Stimulated activated CD4-positive, alpha-beta T cell treated with anti-CD3 and anti-CD28 coated beads, Interleukin-15, amount 100 ng/mL, for 1 hour (primary cell): ENCODE measurements around the gene RPUSD1.

Experiments
- DNase-seq, 2 donors: peaks; one replicate each; pipeline ENCODE4 v3.0.0-alpha.2; 2020; ENCODE audit warnings: low read depth in 1 of 2, low spot score in 1 of 2

RPUSD1 gene

GRCh38 chr16:819336-820043, 31.3 kb upstream of the RPUSD1 start:
- DNase-seq = no peak

- no peak for DNase-seq
Observed at GRCh38 chr16:818592-818991, 30.4 kb upstream of the RPUSD1 start.

GRCh38 chr16:818132-818531, 30.0 kb upstream of the RPUSD1 start:
- no peak for DNase-seq

GRCh38 chr16:817001-817906, 29.1 kb upstream of the RPUSD1 start:
- DNase-seq = no peak

- DNase-seq = no peak
Observed at GRCh38 chr16:815861-816260, 27.7 kb upstream of the RPUSD1 start.

GRCh38 chr16:814974-815373, 26.8 kb upstream of the RPUSD1 start:
- no peak for DNase-seq

GRCh38 chr16:813916-814412, 25.8 kb upstream of the RPUSD1 start:
- DNase-seq = no peak

GRCh38 chr16:813204-813915, 25.2 kb upstream of the RPUSD1 start:
- DNase-seq = peak in 1 of 2 donors; percentile 48

- DNase-seq = no peak
Observed at GRCh38 chr16:808085-808386, 19.9 kb upstream of the RPUSD1 start.

GRCh38 chr16:807347-808084, 19.3 kb upstream of the RPUSD1 start:
- peak; percentile 60 to 70 for DNase-seq

GRCh38 chr16:805474-805873, 17.3 kb upstream of the RPUSD1 start:
- no peak for DNase-seq

- DNase-seq = no peak
Observed at GRCh38 chr16:804193-805048, 16.2 kb upstream of the RPUSD1 start.

- no peak for DNase-seq
Observed at GRCh38 chr16:803754-804080, 15.5 kb upstream of the RPUSD1 start.

GRCh38 chr16:802914-803753, 15.0 kb upstream of the RPUSD1 start:
- no peak for DNase-seq

- DNase-seq = no peak
Observed at GRCh38 chr16:802461-802860, 14.3 kb upstream of the RPUSD1 start.

GRCh38 chr16:801584-802363, 13.6 kb upstream of the RPUSD1 start:
- no peak for DNase-seq

GRCh38 chr16:800834-801511, 12.8 kb upstream of the RPUSD1 start:
- no peak for DNase-seq
